HG03175 (cell line): ENCODE measurements around the gene CSNK2A1.
"Not testable (repeated sequence)": the region's sequence is repeated elsewhere in the genome, so short reads cannot be mapped to it uniquely, and the experiment has no call there.

ENCODE experiments used
- ATAC-seq: cut with Tn5 transposase; IDR thresholded peaks from one replicate; pipeline ENCODE4 v1.9.1; 2021; ENCODE audit warnings: mild to moderate bottlenecking, moderate library complexity; ENCODE audit not compliant: unreplicated experiment

The CSNK2A1 gene

GRCh38 chr20:536426-537010 is 7.1 kb downstream of the CSNK2A1 start:
- ATAC-seq: no peak

DNA sequence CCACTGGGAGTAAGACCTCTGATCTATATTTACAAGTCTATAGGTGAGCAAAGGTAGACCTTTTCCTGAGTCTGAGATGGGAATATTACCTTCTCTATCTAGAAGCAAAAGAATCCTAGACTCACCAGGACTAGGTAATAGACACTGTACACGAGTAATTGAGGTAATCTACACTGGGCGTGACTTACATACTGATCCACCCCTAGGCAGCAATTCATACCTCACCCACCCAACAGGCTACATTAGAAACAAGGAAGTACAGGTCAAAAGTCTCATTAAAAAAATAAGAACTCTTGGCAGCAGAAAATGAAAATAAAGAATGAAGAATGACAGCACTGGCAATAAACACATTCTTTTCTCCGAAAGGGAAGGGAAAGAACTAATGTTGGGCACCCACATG is 7.6 kb downstream of the CSNK2A1 start:
- ATAC-seq: no peak

GRCh38 chr20:533526-533925 is 10.1 kb downstream of the CSNK2A1 start:
- no peak for ATAC-seq

DNA sequence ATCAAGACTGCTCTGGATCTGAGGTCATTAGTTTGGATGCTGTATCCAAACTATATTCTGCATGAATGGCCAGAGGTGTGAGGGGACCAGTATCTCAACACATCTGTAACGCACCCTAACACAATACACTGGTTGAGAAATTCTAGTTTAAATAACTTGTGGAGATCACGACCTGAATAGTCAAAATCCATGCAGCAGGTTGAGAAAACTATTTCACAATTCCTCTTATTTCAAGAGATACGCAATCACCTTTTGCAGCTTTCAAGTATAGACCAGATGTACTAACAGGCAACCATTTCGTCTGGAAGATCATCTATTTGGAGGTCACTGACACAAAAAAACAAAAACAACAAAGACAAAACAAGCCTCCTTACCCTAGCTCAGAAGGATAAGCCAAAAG is 11.1 kb downstream of the CSNK2A1 start:
- no peak for ATAC-seq

- no peak for ATAC-seq
Observed at GRCh38 chr20:531608-532007, 12.0 kb downstream of the CSNK2A1 start.

- no peak for ATAC-seq
Observed at GRCh38 chr20:530321-530720, 13.3 kb downstream of the CSNK2A1 start.

GRCh38 chr20:528923-529604 is 14.5 kb downstream of the CSNK2A1 start:
- no peak for ATAC-seq

- ATAC-seq: no peak
Observed at GRCh38 chr20:527571-527886, 16.1 kb downstream of the CSNK2A1 start.

GRCh38 chr20:521860-522259 is 21.7 kb downstream of the CSNK2A1 start:
- no peak for ATAC-seq

DNA sequence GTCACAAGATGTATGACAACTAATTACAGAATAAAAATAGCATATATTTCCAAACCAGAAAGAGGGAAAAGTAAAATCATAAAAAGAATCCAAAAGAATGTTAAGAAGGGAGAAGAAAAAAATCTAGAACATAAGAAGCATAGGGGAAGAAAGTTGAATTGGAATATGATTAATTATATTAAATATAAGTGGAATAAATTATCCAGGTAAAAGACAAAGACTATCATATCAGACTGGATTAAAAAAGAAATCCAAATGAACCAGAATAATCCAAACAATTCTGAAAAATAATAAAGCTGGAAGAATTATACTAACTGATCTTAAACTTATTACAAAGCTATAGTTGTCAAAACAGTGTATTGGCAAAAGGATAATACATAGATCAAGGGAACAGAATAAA is 23.6 kb downstream of the CSNK2A1 start:
- ATAC-seq: no peak

- no peak for ATAC-seq
Observed at GRCh38 chr20:517221-517620, 26.4 kb downstream of the CSNK2A1 start.

GRCh38 chr20:516799-517198 is 26.8 kb downstream of the CSNK2A1 start:
- no peak for ATAC-seq

GRCh38 chr20:515696-516095 is 27.9 kb downstream of the CSNK2A1 start:
- ATAC-seq: no peak

DNA sequence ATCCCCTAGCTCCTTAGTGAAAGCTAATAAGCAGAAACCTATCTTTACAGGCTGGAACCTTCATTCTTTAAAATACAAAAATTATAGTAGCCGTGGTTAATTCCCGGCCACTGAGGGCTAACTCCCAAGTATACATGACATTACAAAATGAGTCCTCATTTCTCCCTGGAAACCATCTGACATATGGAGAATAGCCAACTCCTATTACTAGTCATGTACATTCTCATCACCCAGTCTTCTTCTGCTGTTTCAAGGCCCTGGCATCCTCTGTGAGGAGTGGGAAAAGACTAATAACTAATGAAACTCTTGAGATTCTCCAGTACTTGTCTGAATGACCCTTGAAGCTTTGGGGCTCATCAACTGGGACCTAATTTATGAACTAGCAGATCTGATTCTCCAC is 30.2 kb downstream of the CSNK2A1 start:
- no peak for ATAC-seq

- not testable (repeated sequence) for ATAC-seq
Observed at GRCh38 chr20:510328-511057, 33.1 kb downstream of the CSNK2A1 start.

- ATAC-seq: not testable (repeated sequence)
Observed at GRCh38 chr20:508364-508787, 35.2 kb downstream of the CSNK2A1 start.

DNA sequence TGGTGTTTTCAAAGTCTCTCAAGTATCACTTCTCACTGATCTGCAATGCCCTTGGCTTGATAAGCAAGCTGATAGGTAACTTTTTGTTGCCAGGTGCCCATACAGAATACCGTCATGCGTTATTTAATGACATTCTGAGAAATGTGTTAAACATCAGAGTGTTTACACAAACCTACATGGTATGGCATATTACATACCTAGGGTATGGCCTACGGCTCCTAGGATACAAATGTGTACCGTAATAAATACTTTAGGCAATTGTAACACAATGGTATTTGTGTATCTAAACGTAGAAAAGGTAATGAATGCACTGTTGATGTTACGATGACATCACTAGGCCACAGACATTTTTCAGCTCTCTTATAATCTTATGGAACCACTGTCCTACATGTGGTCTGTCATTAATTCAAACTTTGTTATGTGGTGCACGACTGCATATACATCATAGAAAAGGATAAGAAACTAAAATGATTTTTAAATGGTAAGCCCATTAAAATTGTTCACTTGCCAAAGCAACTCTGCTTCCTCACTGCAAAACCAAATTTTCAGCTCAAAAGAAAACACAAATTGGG is 35.7 kb downstream of the CSNK2A1 start:
- no peak for ATAC-seq

GRCh38 chr20:507006-507758 is 36.4 kb downstream of the CSNK2A1 start:
- no peak for ATAC-seq

DNA sequence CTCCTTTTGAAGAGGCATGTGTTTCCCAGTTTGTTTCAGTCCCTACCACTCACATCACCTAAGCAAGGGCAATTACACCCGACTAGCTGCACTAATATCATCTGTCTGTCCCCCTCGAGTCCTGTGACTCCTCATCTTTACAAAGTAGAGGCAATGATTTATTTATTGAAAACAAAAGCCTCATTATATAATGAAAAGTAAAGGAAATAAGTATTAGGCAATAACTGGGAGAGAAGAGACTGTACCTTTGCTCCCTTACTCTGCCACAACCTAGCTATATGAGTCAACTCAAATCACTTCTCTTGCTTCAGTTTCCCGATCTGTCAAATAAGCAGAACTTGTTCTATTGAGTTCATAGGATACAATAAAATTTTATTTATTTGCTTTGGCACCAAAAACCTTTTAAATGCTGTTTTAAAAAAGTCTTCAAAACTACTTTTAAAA is 38.9 kb downstream of the CSNK2A1 start:
- ATAC-seq: no peak

DNA sequence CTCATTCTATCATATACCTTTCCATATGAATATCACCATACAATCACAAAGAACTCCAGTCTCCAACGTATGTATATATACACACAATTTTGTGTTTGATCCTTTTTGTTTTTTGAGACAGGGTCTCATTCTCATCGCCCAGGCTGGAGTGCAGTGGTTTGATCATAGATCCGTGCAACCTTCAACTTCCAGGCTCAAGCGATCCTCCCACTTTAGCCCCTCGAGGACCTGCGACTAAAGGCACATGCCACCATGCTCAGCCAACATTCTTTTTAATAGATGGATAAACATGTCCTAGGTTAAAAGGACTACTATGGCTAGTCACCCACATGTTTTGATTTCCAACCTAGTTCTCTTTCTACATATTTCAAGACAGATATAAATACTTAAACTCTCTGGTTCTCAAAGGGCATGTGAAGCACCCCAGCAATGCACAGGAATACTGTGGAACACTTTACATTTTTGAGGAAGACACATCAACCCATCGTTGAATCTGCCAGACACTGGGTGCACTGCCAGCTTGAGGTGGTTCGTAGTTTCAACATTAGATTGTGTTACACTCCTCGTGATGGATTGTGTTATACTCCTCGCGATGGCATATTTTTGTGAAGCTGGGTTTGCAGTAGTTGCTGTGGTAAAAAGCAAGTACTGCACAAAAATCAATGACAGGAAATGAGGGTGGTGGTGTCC is 40.4 kb downstream of the CSNK2A1 start:
- no peak for ATAC-seq

DNA sequence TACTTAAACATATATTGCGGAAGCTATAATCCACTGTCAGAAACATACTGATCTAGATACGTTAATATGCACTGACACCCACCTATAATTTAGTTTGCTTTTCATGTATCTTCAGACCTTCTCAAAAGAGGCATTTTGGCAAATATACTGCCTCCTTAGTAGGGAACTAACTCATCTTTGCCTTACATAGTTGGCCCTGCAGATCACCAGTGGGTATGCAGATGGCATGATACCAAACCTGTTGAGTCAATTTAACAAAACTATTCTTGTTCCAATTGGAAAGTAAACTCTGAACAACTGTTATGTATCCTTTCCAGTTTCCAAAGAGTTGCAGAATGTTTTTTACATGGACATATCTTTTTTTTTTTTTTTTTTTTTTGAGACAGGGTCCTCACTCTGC is 45.6 kb downstream of the CSNK2A1 start:
- ATAC-seq: no peak
